DMS 273 (cell line): Measurements from ENCODE around the gene ZNF761.
A peak's percentile ranks its signal among the peaks of the same experiment; 100 is the strongest.
"Not testable (repeated sequence)": the region's sequence is repeated elsewhere in the genome, so short reads cannot be mapped to it uniquely, and the experiment has no call there.

Experiments
- DNase-seq: peaks from one replicate; lab custom pipeline; 2025; ENCODE audit not compliant: unreplicated experiment; lab: John Stamatoyannopoulos, UW

Gene ZNF761

DNA sequence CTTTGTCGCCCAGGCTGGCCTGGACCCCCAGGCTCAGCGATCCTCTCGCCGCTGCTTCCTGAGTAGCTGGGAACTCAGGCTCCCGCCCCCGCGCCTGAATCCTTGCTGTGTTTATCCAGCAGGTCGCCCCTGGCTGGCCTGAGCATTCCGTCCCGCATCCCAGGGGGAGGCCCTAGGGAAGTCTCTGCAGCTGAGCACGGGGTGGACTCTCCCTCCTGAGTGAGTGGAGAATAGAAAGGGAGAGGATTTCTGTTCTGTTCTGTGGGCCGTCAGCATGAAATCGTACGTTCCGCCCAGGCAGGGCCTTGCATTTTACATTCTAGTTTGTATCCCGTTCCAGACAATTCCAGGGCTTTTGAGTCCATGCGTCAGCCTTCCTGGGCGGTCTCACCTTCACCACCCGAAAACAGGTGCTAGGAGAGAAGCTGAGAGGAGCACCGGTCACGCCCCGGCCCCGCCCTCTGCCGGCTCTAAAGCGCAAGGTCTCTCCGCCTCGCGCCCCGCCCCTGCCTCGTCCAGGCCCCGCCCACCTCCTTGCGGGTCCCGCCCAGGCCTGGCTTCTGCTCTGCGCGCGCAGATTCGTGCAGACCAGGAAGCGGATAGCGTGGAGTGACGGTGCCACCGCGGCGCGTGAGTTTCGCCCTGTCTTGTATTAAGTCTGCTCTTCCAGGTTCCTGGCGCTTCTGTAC is at the start of gene ZNF761:
Gene ZNF761 (plus strand): TSS at position 586 of the 689 bp plus-strand sequence. CDS start 15,285 bp downstream, outside the sequence.
- peak; percentile 96 for DNase-seq

DNA sequence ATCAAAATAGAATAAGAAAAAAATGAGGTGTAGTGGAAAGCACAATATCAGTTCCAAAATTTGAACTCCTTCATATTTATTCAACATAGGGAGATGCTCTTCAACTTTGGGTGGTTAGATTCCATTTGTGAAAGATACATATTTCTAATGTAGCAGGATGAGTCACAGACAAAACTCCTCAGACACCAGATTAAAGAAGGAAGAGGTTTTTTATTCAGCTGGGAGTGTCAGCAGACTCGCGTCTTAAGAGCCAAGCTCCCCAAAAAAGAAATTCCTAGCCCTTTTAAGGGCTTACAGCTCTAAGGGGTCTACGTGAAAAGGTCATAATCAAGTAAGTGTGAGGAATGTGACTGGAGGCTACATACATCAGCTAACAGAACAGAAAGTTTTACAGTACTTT is 43.6 kb upstream of the ZNF761 start:
- DNase-seq, result no peak

DNA sequence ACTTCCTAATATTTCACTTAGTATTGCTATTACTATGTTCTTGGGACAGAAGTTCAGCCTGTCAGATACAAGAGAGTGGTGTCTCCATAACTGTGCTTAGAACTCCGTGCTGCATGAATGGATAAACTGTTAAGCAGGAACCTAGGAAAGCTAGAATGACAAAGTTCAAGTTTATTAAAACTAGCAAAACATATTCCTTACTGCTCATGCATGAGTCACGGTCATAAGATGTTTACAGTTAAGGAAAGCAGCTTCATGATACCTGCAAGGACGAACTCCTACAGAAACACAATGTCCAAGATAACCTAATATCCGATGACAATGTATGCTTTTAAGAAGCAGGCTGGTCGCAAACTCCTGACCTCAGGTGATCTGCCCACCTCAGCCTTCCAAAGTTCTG is 42.9 kb upstream of the ZNF761 start:
- no peak for DNase-seq

DNA sequence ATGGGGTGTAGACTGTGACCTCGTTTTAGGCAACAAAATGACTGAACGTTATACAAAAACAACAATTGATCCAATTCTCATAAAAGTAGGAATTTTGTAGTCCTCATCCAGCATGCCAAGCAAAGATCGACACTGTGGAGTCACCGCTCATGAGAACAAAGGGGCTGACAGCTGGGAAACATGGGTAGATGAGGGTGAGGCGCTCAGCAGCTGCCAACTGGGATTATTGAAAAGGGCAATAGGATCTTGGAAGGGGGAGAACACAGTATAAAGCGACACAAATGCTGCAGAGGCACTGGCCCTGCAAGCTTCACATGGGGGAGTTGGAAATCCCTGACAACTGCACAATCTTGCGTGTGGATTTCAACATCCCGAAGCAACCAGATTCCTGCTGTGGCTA is 42.2 kb upstream of the ZNF761 start:
- peak; percentile 6 for DNase-seq

DNA sequence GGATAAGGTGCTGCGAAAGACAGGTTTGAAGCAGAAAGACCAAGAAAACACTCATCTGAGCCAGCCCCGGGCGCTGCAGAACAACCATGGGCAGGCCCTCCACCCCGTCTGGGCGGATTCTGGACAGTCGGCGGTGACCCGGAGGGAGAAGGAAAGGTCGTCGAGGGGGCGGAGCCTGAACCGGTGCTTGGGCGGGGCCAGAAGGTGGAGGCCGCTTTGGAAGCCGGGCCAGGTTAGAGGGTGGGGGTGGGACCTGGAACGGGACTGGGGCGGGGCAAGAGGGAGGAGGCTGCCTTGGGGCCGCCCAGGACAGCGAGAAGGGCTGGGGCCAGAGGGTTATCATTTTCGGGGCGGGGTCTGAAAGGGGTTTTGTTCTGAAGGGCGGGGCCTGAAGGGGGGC is 41.8 kb upstream of the ZNF761 start:
- no peak for DNase-seq

DNA sequence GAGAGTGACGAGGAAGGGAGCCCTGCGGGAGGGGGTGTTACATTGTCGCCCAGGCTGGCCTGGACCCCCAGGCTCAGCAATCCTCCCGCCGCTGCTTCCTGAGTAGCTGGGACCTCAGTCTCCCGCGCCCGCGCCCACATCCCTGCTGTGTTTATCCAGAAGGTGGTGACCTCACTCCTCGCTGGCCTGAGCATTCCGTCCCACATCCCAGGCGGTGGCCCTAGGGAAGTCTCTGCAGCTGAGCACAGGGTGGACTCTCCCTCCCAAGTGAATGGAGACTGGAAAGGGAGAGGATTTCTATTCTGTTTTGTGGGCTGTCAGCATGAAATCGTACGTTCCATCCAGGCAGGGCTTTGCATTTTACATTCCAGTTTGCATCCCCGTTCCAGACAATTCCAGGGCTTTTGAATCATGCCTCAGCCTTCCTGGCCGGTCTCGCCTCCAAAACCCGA is 37.2 kb upstream of the ZNF761 start:
- DNase-seq, result no peak

DNA sequence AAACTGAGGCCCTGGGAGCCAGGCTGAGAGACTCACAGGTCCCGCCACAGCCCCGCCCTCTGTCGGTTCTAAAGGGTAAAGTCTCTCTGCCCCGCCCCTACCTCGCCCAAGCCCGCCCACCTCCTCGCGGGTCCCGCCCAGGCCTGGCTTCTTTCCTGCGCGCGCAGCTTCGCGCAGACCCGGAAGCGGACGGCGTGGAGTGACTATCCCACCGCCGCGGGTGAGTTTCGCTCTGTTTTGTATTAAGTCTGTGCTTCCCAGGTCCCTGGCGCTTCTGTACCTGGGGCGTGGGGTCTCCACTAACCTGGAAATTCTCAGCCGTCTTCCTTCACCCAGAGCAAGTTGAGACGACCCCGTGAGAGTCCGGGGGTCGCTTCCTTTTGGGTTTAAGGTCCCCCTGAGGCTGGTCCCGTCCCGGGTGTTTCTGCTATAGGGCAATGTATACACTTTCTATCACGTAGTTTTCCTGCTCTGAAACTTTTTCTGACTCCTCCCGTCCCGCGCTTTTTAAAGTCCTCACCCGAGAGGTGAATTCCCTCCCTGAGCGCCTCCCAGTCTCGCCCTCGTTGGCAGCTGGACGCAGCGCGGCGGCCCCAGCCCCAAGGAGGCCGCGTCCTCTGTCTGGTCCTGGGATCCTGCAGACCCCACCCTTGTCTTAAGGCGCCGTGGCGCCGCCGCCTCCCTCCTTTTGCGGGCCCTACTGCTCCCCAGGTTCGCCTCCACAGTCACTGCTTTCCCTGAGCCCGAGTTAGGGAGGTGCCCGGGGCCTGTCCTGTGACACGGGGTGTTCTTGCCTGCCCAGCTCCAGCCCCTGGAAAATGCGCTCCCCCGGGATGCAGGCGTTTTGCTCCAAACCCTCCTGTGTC is 36.6 kb upstream of the ZNF761 start, which contains the start of gene ZNF765:
Gene ZNF765 (plus strand): TSS at position 176 of the 866 bp plus-strand sequence. CDS start 2,867 bp downstream, outside the sequence.
- peak; percentile 96 for DNase-seq

DNA sequence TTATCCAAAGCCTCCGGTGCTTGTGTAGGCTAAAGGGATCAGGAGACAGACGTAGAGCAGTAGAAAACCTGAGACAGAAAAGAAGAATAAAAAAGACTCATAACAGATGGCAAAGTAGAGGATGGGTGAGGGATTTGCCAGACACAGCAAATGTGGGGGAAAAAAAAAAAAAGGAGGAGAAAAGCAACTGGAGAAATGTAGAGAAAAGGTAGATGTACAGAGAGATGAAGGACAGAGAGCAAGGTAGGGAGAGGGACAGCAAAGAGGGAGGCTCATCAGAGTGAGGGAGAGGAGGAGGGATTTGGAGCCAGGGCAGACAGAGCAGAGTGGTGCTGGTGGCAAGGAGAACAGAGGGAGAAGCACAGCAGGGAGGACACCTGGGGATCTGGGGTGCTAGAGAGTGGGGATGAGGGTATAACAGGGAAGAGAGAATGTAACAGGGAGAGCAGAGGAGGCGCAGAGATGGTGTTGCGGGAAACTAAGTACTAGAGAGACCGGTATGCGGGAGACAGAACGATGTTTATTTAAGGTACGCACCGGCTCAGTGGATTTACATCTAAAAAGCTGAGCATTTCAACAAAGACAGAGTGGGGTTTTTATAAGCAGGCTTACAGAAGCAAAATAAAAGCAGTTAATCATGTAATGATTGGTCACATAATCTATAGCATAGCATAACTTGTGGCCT is 35.8 kb upstream of the ZNF761 start:
- not testable (repeated sequence) for DNase-seq

DNA sequence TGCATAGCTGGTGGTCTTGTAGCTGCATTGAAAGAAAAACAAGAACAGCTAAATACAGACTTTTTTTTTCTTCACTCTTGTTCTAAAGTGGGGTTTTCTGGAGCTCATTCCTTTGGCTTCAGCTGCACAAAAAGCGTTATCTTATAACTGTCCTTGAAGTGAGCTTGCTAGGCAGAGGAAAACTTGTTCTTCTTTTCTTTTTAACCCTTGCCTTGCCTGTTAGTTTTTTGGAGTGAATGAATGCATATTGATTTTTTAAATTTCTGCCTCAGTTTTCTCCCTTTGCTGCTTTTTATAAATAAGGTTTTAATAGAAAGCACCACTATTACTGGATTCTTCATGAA is 35.3 kb upstream of the ZNF761 start:
- no peak for DNase-seq

DNA sequence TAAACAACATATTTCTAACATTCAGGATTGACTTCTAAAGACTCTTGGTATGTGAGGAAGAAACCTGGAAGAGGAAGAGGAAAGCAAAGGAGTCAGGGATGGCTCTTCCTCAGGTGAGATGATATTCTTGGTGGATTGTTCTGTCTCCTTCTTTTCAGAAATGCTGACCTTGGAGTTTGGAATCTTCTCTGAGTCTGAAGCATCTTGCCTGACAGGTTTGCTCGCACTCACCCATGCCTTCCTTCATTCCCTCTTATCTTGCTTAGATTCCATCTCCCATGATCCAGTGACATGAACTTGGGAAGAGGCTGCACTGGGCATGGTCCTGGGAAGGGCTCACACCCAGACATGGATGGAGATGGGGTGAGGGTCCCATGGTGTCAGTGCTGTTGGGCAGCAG is 33.9 kb upstream of the ZNF761 start:
- not testable (repeated sequence) for DNase-seq

DNA sequence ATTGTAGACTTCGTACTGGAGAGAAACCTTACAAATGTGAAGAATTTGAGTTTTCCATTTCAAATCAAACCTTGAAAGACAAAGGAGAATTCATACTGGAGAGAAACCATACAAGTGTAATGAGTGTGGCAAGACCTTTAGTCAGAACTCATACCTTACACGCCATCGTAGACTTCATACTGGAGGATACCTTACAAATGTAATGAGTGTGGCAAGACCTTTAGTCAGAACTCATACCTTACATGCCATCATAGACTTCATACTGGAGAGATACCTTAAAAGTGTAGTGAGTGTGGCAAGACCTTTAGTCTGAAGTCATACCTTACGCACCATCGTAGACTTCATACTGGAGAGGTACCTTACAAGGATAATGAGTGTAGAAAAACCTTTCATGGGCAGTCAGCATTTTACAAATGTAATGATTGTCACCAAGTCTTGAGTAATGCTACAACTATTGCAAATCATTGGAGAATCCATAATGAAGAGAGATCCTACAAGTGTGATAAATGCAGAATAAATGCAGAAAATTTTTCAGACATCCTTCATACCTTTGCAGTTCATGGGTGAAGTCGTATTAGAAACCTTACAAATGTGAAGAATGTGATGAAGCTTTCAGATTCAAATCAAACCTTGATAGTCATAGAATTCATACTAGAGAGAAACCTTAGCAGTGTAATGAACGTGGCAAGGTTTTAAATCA is 22.1 kb upstream of the ZNF761 start:
- DNase-seq, result no peak

DNA sequence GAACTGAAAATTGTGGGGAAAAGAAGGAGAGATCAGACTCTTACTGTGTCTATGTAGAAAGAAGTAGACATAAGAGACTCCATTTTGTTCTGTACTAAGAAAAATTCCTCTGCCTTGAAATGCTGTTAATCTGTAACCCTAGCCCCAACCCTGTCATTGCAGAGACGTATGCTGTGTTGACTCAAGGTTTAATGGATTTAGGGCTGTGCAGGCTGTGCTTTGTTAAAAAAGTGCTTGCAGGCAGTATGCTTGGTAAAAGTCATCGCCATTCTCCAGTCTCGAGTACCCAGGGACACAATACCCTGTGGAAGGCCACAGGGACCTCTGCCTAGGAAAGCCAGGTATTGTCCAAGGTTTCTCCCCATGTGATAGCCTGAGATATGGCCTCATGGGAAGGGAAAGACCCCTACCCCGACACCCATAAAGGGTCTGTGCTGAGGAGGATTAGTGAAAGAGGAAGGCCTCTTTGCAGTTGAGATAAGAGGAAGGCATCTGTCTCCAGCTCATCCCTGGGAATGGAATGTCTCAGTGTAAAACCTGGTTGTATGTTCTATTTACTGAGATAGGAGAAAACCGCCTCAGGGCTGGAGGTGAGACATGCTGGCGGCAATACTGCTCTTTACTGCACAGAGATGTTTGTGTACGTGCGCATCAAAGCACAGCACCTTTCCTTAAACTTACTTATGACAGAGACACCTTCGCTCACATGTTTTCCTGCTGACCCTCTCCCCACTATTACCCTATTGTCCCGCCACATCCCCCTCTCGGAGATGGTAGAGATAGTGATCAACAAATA is 11.1 kb upstream of the ZNF761 start:
- not testable (repeated sequence) for DNase-seq

DNA sequence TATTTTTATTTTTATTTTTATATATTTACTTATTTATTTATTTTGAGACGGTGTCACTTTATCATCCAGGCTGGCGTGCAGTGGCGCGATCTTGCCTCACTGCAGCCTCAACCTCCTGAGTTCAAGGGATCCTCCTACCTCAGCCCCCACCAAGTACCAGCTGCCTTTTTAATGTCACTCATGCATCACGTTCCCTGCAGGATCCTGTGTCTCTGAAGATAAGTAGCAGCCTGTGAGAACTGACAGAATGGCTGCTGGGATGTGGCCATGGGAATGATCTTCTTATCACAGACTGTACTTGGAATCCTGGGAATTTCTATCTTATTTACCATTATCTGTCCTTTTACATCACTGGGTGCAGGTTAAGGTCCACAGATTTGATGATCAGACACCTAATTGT is 9.2 kb upstream of the ZNF761 start:
- no peak for DNase-seq

DNA sequence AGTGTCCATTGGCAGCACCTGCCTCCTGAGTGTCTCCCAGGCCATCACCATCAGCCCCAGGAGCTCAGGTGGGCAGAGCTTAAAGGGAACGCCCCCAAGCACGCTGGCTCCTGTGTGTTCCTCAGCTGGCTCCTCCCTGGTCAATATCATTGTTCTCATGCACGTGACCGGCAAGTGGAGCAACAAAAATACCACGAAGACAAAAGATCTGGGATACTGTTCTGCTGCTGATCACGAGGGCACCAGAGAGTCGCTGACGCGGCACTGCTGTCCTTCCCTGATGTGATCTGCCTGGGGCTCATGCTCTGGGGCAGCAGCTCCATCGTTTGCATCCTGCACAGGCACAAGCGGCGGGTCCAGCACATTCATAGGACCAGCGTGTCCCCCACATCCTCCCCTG is 8.7 kb upstream of the ZNF761 start:
- not testable (repeated sequence) for DNase-seq

DNA sequence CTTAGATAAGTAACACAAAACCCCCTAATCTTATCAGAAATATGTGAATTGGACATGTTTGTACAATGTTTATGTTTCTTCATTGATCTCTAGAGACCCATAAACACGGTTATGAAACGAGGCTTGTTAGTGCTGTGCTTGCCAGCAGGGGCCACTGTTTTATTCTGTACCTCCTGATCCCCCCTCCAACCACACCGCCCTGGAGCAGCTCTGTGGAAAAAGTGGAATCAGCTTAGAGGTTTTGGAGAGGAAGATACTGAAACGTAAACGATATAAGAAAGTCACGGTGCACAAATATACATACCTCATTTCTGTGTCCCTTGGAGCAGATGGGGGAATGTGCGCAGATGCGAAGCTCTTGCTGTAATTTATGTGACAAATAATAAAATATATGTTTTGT is 8.1 kb upstream of the ZNF761 start:
- DNase-seq, result peak; percentile 23

DNA sequence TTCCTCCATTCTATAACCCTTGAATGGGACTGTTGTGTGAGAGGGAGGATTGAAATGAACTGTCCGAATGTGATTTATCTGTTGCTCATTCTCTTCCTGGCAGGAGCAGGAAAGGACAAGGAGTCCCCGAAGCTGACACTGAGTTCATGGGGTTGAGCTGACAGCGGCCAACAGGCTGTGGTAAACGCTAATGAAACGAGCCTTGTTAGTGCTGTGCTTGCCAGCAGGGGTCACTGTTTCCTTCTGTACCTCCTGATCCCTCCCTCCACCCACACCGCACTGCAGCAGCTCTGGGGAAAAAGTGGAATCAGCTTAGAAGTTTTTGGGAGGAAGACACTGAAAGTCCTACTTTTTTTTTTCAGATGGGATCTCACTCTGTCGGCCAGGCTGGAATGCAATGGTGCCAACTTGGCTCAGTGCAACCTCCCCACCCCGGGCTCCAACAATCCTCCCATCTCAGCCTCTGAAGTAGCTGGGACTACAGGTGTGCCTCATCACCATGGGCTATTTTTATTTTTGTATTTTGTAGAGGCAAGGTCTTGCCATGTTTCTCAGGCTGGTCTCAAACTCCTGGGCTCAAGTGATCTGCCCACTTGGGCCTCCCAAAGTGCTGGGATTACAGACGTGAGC is 6.7 kb upstream of the ZNF761 start:
- peak; percentile 70 for DNase-seq

DNA sequence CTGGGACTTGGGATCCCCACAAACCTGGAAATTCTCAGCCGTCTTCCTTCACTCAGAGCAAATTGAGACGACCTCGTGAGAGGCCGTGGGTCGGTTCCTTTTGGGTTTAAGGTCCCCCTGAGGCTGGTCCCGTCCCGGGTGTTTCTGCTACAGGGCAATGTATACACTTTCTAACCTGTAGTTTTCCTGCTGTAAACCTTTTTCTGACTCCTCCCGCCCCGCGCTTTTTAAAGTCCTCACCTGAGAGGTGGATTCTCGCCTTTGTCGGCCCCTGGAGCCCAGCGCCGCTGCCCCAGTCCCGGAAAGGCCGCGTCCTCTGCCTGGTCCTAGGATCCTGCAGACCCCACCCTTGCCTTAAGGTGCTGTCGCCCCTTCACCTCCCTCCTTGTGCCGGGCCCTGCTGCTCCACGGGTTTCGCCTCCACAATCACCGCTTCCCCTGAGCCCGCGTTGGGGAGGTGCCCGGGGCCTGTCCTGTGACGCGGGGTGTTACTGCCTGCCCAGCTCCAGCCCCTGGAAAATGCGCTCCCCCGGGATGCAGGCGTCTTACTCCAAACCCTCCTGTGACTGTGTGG is 391 bp downstream of the ZNF761 start:
- DNase-seq, result peak; percentile 51

DNA sequence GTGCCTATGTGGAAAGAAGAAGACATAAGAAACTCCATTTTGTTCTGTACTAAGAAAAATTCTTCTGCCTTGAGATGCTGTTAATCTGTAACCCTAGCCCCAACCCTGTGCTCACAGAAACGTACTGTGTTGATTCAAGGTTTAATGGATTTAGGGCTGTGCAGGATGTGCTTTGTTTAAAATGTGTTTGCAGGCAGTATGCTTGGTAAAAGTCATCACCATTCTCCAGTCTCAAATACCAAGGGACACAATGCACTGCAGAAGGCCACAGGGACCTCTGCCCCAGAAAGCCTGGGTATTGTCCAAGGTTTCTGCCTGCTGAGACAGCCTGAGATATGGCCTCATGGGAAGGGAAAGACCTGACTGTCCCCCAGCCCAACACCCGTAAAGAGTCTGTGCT is 12.0 kb downstream of the ZNF761 start:
- DNase-seq, result not testable (repeated sequence)

DNA sequence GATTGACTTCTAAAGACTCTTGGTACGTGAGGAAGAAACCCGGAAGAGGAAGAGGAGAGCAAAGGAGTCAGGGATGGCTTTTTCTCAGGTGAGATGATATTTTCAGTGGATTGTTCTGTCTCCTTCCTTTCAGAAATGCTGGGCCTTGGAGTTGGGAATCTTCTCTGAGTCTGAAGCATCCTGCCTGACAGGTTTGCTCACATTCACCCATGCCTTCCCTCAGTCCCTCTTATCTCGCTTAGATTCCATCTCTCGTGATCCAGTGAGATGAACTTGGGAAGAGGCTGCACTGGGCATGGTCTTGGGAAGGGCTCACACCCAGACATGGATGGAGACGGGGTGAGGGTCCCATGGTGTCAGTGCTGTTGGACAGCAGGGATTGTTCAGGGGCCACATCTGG is 15.4 kb downstream of the ZNF761 start:
- not testable (repeated sequence) for DNase-seq
